Activated naive CD8-positive, alpha-beta T cell treated with anti-CD3 and anti-CD28 coated beads, Interleukin-2, amount 50 U/mL, for 16 hours (primary cell): ENCODE measurements around the gene SLC16A9.
"Not testable (repeated sequence)": the region's sequence is repeated elsewhere in the genome, so short reads cannot be mapped to it uniquely, and the experiment has no call there.

Experiments
- DNase-seq: peaks from one replicate; pipeline ENCODE4 v3.0.0-alpha.2; 2020; ENCODE audit warnings: low read depth, low spot score

SLC16A9 gene

DNA sequence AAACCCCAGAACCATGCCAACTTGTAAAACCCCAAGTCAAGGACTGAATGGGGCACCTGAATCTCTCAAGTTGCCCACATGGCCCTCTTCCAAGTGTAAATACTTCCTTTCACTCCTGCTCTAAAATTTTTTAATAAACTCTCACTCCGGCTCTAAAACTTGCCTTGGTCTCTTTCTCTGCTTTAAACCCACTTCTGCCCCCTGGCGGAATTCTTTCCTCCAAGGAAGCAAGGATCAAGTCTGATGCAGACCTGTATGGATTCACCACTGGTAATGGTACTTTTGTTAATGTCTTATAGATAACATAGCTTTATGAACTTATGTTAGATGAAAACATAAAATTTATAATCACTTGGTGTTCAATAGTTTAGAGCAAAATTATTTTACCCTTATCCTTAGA is 33.8 kb downstream of the SLC16A9 start:
- no peak for DNase-seq

DNA sequence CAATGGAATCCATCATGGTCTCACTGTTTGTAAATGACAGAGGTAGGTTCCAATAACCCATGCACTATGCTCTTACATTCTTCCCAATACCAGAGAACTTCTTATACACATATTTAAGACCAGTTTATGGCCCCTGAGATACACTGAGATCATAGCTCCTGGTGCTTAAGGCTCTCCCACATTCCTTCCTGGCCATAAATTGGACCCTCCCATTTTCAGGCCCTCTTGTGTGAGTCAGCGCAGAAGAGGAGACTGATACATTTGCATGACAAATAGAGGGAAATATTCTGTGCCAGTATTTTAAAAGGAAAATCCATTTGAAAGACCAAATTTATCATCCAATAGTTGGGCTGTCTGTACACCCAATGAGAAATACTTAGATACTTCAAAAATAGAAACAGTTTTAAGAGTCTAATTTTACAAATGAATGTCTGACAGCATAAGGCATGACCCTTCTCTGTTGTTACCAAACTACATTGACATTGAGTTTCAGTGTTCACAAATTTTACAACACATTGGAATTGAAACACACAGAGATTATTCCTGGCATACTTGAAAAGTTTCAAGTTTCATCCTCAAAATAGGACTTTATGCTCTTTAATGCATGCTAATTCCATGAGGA is 35.3 kb downstream of the SLC16A9 start:
- DNase-seq = no peak

GRCh38 chr10:59672150-59672875 is 37.3 kb downstream of the SLC16A9 start:
- DNase-seq = no peak

DNA sequence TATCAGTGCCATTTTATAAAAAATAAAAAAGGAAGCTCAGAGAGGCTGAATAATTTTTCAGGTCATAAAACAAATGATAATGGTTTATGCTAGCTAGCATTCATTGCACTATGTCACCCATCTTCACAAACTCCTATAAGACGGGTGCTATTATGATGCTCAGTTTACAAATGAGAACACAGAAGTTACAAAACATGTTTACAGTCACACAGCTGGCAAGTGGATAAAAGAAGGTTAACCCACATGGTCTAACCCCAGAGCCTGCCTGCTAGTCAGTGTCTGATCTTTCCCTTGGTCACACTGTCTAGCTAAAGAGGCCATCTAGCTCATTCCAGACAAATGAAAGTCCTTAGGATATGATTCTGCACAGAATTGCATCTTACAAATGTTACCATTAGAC is 39.4 kb downstream of the SLC16A9 start:
- DNase-seq = no peak

GRCh38 chr10:59668096-59668495 is 41.6 kb downstream of the SLC16A9 start:
- DNase-seq = no peak

- no peak for DNase-seq
These were observed 43.3 kb downstream of the SLC16A9 start for GRCh38 chr10:59666310-59666709.

- DNase-seq = not testable (repeated sequence)
These were observed 46.4 kb downstream of the SLC16A9 start for GRCh38 chr10:59663213-59663612.

DNA sequence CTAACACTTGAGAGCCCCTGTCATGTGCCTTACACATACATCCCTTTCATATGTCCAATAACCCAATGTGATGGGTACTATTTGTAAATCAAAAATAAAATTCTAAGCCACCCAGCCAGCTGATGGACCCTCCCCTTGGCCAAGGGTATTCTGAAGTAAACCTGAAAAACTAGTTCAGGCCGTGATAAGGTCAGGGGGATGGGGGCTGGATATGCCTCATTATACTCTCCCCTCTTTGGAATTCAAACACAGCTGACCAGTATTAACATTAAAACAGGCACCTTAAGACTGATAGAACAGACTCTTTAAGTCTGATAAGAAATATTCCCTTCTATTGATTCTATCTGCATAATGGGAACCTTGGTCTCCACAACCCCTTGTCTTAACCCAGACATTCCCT is 51.9 kb downstream of the SLC16A9 start:
- no peak for DNase-seq

- DNase-seq = no peak
These were observed 54.3 kb downstream of the SLC16A9 start for GRCh38 chr10:59655309-59655708.

- no peak for DNase-seq
These were observed 55.6 kb downstream of the SLC16A9 start for GRCh38 chr10:59654007-59654406.

DNA sequence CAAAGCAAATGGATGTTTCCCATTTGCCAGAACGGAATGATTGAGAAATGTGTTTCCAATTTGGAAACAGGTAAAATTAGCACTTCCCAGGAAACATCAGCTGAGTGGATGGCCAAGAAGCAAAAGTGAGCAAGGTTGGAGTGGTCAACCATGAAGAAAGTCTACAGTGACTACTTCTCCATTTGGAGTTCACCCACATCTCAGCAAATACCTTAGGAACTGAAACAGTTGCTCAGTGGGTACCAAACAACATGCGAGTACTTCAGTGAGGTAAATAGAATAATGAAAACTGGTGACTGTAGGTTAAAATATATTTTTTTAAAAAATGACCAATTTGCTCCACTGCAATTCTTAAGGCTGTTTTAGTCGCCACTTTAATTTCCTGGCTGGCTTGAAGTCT is 57.7 kb downstream of the SLC16A9 start:
- DNase-seq = no peak

- no peak for DNase-seq
These were observed 59.9 kb downstream of the SLC16A9 start for GRCh38 chr10:59649606-59650346.

- DNase-seq = no peak
These were observed 60.9 kb downstream of the SLC16A9 start for GRCh38 chr10:59648711-59649201.

- DNase-seq = no peak
These were observed 64.8 kb downstream of the SLC16A9 start for GRCh38 chr10:59644841-59645240.

DNA sequence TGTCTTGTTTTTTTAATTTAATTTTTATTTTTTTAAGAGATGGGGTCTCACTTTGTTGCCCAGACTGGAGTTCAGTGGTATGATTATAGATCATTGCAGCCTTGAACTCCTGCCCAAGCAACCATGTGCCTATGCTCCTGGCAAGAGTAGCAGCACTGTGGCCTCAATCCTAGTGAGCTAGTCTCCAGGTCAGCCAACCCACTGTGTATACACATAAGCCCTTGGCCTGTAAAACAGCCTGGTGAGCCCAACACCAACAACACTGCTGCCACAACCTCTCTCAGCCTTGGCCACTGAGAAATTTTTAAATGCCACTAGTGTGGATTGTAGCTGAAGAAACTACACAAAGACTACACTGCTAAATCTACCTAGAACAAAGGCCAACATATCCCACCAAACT is 68.0 kb downstream of the SLC16A9 start:
- DNase-seq = not testable (repeated sequence)

DNA sequence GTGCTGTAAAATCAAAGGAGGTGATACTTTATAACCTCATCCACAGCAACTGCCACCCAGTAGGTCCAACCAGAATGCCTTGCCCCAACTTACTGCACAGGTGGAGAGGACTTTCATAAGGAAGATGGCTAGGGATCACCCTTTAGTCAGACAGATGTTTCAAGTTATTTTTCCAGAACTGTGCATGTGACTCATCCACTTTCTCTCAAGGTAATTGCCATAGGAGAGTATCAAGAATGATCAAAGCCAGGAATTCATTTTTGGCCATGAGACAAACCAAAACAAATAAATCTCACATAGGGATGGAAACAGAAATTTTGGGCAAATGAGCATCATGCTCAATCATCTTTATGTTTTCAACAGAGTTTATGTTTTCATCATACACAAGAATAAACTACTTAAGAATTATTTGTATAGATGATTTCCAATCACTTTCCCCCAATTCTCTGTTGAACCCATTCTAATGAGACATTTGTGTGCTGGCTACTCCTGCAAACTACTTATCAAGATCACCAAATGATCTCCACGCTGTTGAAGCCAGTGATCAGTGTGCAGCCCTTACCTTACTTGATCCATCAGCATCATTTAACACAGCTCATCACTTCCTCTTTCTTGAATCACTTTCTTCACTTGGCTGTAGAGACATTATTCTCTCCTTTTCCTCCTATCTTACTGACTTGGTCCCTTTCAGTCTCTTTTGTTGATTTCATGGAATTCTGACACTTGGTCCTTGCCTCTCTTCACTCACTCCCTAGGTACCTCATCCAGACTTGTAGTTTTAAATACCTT is 74.0 kb downstream of the SLC16A9 start:
- DNase-seq = no peak

- no peak for DNase-seq
These were observed 75.5 kb downstream of the SLC16A9 start for GRCh38 chr10:59634102-59634501.

- DNase-seq = no peak
These were observed 76.6 kb downstream of the SLC16A9 start for GRCh38 chr10:59633063-59633462.

- DNase-seq = no peak
These were observed 77.5 kb downstream of the SLC16A9 start for GRCh38 chr10:59631882-59632807.

DNA sequence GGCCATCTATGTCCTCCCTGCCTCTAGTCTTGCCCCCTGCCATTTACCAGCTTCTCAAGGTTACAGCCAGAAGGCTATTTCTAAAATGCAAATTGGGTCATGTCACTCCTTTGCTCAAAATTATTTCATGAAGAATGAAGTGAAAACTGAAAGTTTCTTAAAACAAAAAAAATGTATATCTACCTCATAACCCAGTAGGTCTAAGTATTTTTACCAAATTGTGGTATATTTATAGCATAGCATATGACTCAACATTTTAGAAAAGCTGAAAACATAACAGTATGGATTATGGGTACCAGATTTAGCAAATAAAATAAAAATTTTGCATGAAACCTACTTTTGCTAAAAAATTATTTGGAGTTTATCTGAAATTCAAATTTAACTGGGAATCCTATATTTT is 78.4 kb downstream of the SLC16A9 start:
- DNase-seq = no peak

DNA sequence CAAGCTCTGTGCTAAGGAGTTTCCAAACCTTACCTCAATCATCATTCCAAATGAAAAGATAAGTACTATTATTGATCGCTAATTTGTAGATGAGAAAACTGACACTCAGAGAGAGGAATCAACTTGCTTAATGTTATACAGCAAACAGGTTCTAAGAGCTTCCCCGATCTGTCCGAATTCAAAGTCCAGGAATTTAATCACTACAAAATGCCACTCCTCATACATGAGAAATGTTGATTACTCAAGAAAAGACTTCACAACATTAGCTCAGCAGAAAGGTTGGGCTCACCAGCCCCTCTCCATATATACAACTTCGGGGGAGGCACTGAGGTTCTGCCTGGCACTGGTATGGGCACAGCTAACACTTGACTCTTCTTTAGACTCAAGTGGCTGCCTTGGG is 80.7 kb downstream of the SLC16A9 start:
- no peak for DNase-seq
